ENCODE measurements around the gene L1TD1. TPM values are rescaled to one million over a fixed set of nuclear protein-coding genes. Genes with fewer than 3 reads are reported as not detected.

Gene L1TD1
- polyA plus RNA-seq, 1 donor from 2014 or later = not detected

GRCh38 chr1:62210960-62211359 lies 16.3 kb downstream of the L1TD1 start:
- H3K79me2 ChIP-seq (replicated peaks; ENCODE audit: insufficient read depth, low read length) = no peaks in the 10 kb centered on the region
- no peaks in the 10 kb centered on the region for H3K36me3 ChIP-seq (ENCODE audit: insufficient read depth, low read length)
- no peak overlapping the region for H3K27ac ChIP-seq (ENCODE audit: low read length)

DNA sequence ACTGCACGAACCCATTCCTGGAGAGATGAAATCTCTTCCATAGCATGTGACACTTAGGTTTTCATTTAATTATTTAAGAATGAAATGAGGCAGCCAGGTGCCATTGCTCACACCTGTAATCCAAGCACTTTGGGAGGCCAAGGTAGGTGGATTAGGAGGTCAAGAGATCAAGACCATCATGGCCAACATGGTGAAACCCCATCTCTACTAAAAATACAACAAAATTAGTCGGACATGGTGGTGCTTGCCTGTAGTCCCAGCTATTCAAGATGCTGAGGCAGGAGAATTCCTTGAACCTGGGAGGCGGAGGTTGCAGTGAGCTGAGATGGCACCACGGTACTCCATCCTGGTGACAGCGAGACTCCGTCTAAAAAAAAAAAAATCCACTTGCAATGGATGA lies 17.8 kb downstream of the L1TD1 start:
- no peak overlapping the region for H3K27ac ChIP-seq (ENCODE audit: low read length)
- H3K9ac ChIP-seq (ENCODE audit: low read length) = no peak overlapping the region
- no peak overlapping the region for H3K4me3 ChIP-seq (ENCODE audit: low read length)
- H4K20me1 ChIP-seq (ENCODE audit: insufficient read depth) = no peaks in the 10 kb centered on the region
- no peaks in the 10 kb centered on the region for H3K27me3 ChIP-seq (ENCODE audit: insufficient read depth, low read depth, low read length)
- H3K36me3 ChIP-seq (ENCODE audit: insufficient read depth, low read length) = no peaks in the 10 kb centered on the region
- H3K4me2 ChIP-seq (ENCODE audit: low read length) = no peak overlapping the region
- no peaks in the 10 kb centered on the region for H3F3A ChIP-seq (ENCODE audit: insufficient read depth, low read length, poor library complexity, severe bottlenecking)
- no peaks in the 10 kb centered on the region for H3K9me2 ChIP-seq (ENCODE audit: insufficient read depth, low read length)
- TF ChIP-seq MXI1 (conservative IDR thresholded peaks at IDR 0.05; ENCODE audit: poor library complexity, severe bottlenecking) = no peak
- no peak for TF ChIP-seq RAD21 (conservative IDR thresholded peaks at IDR 0.05)
- no peak for TF ChIP-seq EZH2 (IDR thresholded peaks at IDR 0.05; ENCODE audit: borderline replicate concordance, insufficient read depth, low read length, poor library complexity, severe bottlenecking)
- TF ChIP-seq, protein P1, sequence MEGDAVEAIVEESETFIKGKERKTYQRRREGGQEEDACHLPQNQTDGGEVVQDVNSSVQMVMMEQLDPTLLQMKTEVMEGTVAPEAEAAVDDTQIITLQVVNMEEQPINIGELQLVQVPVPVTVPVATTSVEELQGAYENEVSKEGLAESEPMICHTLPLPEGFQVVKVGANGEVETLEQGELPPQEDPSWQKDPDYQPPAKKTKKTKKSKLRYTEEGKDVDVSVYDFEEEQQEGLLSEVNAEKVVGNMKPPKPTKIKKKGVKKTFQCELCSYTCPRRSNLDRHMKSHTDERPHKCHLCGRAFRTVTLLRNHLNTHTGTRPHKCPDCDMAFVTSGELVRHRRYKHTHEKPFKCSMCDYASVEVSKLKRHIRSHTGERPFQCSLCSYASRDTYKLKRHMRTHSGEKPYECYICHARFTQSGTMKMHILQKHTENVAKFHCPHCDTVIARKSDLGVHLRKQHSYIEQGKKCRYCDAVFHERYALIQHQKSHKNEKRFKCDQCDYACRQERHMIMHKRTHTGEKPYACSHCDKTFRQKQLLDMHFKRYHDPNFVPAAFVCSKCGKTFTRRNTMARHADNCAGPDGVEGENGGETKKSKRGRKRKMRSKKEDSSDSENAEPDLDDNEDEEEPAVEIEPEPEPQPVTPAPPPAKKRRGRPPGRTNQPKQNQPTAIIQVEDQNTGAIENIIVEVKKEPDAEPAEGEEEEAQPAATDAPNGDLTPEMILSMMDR (IDR thresholded peaks at IDR 0.05; ENCODE audit: poor library complexity, severe bottlenecking) = no peak
- no peak for TF ChIP-seq SMC3 (conservative IDR thresholded peaks at IDR 0.05; ENCODE audit: poor library complexity)
- no peak for TF ChIP-seq POLR2AphosphoS5 (IDR thresholded peaks at IDR 0.05)
- TF ChIP-seq, protein P2, sequence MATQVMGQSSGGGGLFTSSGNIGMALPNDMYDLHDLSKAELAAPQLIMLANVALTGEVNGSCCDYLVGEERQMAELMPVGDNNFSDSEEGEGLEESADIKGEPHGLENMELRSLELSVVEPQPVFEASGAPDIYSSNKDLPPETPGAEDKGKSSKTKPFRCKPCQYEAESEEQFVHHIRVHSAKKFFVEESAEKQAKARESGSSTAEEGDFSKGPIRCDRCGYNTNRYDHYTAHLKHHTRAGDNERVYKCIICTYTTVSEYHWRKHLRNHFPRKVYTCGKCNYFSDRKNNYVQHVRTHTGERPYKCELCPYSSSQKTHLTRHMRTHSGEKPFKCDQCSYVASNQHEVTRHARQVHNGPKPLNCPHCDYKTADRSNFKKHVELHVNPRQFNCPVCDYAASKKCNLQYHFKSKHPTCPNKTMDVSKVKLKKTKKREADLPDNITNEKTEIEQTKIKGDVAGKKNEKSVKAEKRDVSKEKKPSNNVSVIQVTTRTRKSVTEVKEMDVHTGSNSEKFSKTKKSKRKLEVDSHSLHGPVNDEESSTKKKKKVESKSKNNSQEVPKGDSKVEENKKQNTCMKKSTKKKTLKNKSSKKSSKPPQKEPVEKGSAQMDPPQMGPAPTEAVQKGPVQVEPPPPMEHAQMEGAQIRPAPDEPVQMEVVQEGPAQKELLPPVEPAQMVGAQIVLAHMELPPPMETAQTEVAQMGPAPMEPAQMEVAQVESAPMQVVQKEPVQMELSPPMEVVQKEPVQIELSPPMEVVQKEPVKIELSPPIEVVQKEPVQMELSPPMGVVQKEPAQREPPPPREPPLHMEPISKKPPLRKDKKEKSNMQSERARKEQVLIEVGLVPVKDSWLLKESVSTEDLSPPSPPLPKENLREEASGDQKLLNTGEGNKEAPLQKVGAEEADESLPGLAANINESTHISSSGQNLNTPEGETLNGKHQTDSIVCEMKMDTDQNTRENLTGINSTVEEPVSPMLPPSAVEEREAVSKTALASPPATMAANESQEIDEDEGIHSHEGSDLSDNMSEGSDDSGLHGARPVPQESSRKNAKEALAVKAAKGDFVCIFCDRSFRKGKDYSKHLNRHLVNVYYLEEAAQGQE (IDR thresholded peaks at IDR 0.05; ENCODE audit: borderline replicate concordance) = no peak
- TF ChIP-seq EP300 (conservative IDR thresholded peaks at IDR 0.05; ENCODE audit: poor library complexity, severe bottlenecking) = no peak
- no peak for TF ChIP-seq TAF1 (IDR thresholded peaks at IDR 0.05; ENCODE audit: low read depth)
- no peak overlapping the region for H2AFZ ChIP-seq (ENCODE audit: low read depth, low read length)
- peaks cover 4% of the 10 kb centered on the region for H3K9me3 ChIP-seq (ENCODE audit: low read length)
- no peaks in the 10 kb centered on the region for H3K79me2 ChIP-seq (replicated peaks; ENCODE audit: insufficient read depth, low read length)

More at GRCh38 chr1:62210960-62211359, 16.3 kb downstream of the L1TD1 start:
- Histone ChIP-seq H3F3A (ENCODE audit: insufficient read depth, low read length, poor library complexity, severe bottlenecking) (no peaks in the 10 kb centered on the region), H3K9me3 (ENCODE audit: low read length) (peaks cover 4% of the 10 kb centered on the region), H3K27me3 (ENCODE audit: insufficient read depth, low read depth, low read length) (no peaks in the 10 kb centered on the region), H3K9ac (ENCODE audit: low read length) (no peak overlapping the region), H3K4me2 (ENCODE audit: low read length) (no peak overlapping the region), H2AFZ (ENCODE audit: low read depth, low read length) (no peak overlapping the region), H4K20me1 (ENCODE audit: insufficient read depth) (no peaks in the 10 kb centered on the region), H3K9me2 (ENCODE audit: insufficient read depth, low read length) (no peaks in the 10 kb centered on the region), H3K4me3 (ENCODE audit: low read length) (no peak overlapping the region)
- no peak for TF ChIP-seq EP300 (conservative IDR thresholded peaks at IDR 0.05; ENCODE audit: poor library complexity, severe bottlenecking)
- TF ChIP-seq RAD21 (conservative IDR thresholded peaks at IDR 0.05) = no peak
- TF ChIP-seq MXI1 (conservative IDR thresholded peaks at IDR 0.05; ENCODE audit: poor library complexity, severe bottlenecking) = no peak
- TF ChIP-seq EZH2 (IDR thresholded peaks at IDR 0.05; ENCODE audit: borderline replicate concordance, insufficient read depth, low read length, poor library complexity, severe bottlenecking) = no peak
- TF ChIP-seq TAF1 (IDR thresholded peaks at IDR 0.05; ENCODE audit: low read depth) = no peak
- no peak for TF ChIP-seq SMC3 (conservative IDR thresholded peaks at IDR 0.05; ENCODE audit: poor library complexity)
- TF ChIP-seq, protein P1 (IDR thresholded peaks at IDR 0.05; ENCODE audit: poor library complexity, severe bottlenecking) = no peak
- no peak for TF ChIP-seq POLR2AphosphoS5 (IDR thresholded peaks at IDR 0.05)
- TF ChIP-seq, protein P2 (IDR thresholded peaks at IDR 0.05; ENCODE audit: borderline replicate concordance) = no peak

All from neural cell (in vitro differentiated cells).